ENCODE results near the gene C5orf47. TPM values are rescaled to one million over a fixed set of nuclear protein-coding genes. Genes with fewer than 3 reads are reported as not detected.

C5orf47 gene
- total and polyA plus RNA-seq, 4 donors = 0.08 TPM; not detected in 3

DNA sequence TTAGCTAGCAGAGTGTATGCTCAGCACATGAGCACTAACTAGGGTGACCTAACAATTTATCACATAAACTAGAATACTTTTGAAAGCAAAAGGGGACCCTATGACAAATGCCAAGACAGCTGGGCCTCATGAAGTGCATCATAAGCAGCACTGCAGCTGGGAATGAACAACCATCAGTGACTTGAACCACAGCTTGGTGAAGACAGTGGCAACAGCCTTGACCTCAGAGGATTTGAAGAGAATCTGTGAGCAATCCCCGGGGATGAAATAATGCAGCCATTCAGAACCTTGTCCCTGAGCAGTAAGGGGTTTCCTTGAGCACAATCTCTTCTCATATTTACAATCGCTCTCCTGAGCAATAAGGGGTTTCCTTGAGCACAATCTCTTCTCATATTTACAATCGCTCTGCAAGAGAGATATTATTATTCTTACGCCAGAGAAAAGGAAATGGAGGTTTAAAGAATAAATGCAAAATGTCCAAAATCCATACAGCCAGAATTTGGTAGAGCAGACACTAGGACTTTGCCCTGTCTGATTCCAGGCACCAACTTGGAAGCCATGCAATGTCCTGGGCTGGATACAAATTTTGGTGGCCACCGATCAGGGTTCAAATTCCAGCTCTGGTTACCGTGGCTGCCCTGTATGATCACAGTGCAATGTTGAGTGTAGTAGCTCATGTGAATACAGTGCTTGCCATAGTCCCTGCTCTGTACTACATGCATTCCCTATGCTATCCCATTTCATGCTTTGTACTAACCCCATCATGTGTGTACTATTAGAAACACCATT lies 55.7 kb downstream of the C5orf47 start:
- Histone ChIP-seq H3K36me3 (ENCODE audit: control insufficient read depth in 4 of 4, insufficient read depth in 3 of 4, low read depth in 1 of 4, low read length in 3 of 4) (no peaks in the 10 kb centered on the region), H3K4me3 (ENCODE audit: low read depth in 1 of 3, low read length in 3 of 3) (no peak overlapping the region), H3K27ac (ENCODE audit: low read depth in 1 of 2, low read length in 2 of 2) (no peak overlapping the region), H3K4me1 (ENCODE audit: control insufficient read depth in 4 of 4, insufficient read depth in 4 of 4, low read length in 3 of 4) (peaks cover 0 to 12% (median 10%) of the 10 kb centered on the region in 4 donors), H3K9me3 (ENCODE audit: control insufficient read depth in 4 of 4, low read length in 3 of 4) (no peaks in the 10 kb centered on the region), H3K27me3 (ENCODE audit: control insufficient read depth in 4 of 4, insufficient read depth in 4 of 4, low read length in 3 of 4) (no peaks in the 10 kb centered on the region), H3K9ac (ENCODE audit: low read depth in 1 of 2, low read length in 2 of 2) (no peak overlapping the region)
- WGBS = 63% methylated on average over 6 of the region's 6 CpGs
- TF ChIP-seq NR2F2 (IDR thresholded peaks at IDR 0.05) (no peak), HNF4G (IDR thresholded peaks at IDR 0.05) (peak; percentile 26), FOXA2 (IDR thresholded peaks at IDR 0.05) (no peak), EGR1 (IDR thresholded peaks at IDR 0.05; ENCODE audit: low read depth in 2 of 2) (no peak), FOXA1 (IDR thresholded peaks at IDR 0.05) (no peak), HNF4A (conservative IDR thresholded peaks at IDR 0.05) (peak; percentile 65 to 93), SP1 (IDR thresholded peaks at IDR 0.05) (peak; percentile 46), CTCF (IDR thresholded peaks at IDR 0.05; ENCODE audit: low read depth, low read length, missing input control) (no peak), RXRA (IDR thresholded peaks at IDR 0.05) (peak in 1 of 2 donors; percentile 51), YY1 (IDR thresholded peaks at IDR 0.05) (peak; percentile 57), MAX (IDR thresholded peaks at IDR 0.05) (peak; percentile 25)
- TF ChIP-seq, protein P1, sequence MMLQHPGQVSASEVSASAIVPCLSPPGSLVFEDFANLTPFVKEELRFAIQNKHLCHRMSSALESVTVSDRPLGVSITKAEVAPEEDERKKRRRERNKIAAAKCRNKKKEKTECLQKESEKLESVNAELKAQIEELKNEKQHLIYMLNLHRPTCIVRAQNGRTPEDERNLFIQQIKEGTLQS (IDR thresholded peaks at IDR 0.05) = no peak
- DNase-seq (ENCODE audit: low spot score) = no peak

DNA sequence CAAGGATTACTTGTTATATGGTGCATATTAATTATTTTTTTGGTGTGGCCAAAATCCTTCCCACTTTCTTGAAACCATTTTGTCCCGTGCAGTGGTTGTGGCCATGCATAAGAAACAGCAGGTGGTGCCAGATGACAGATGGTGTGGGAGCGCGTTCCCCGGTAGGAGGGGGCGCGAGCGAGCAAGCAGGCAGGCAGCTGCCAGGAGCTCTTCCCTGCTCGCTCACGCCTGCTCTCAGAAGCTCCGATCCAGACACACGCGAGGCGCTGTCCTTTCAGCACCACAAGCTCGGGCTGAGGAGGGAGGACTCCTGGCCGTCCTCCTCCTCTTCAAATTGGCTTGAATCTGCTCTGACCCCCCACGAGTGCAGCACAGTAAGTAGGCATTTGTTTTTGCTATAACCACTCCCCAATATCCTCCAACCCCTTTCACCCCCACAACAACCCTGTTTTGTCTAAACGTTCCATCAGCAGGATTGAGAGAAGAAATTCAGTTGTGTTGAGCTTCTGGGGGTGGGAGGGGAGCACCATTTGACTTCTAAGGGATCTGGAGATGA lies 56.6 kb downstream of the C5orf47 start, which contains the start of gene NSG2:
TSS of gene NSG2 (plus strand) at position 237 of the 556 bp plus-strand sequence. CDS start 1,050 bp downstream, outside the sequence.
- Histone ChIP-seq H3K9me3 (ENCODE audit: control insufficient read depth in 4 of 4, low read length in 3 of 4) (no peaks in the 10 kb centered on the region), H3K4me3 (ENCODE audit: low read depth in 1 of 3, low read length in 3 of 3) (no peak within 1 kb of the TSS), H3K36me3 (ENCODE audit: control insufficient read depth in 4 of 4, insufficient read depth in 3 of 4, low read depth in 1 of 4, low read length in 3 of 4) (no peaks in the 10 kb centered on the region), H3K27me3 (ENCODE audit: control insufficient read depth in 4 of 4, insufficient read depth in 4 of 4, low read length in 3 of 4) (no peaks in the 10 kb centered on the region), H3K4me1 (ENCODE audit: control insufficient read depth in 4 of 4, insufficient read depth in 4 of 4, low read length in 3 of 4) (peaks cover 0 to 12% (median 10%) of the 10 kb centered on the region in 4 donors), H3K9ac (ENCODE audit: low read depth in 1 of 2, low read length in 2 of 2) (no peak within 1 kb of the TSS), H3K27ac (ENCODE audit: low read depth in 1 of 2, low read length in 2 of 2) (no peak within 1 kb of the TSS)
- peak; percentile 69 for DNase-seq (ENCODE audit: low spot score)
- 4% methylated on average over 17 of the region's 17 CpGs for WGBS
- TF ChIP-seq HNF4G (IDR thresholded peaks at IDR 0.05) (no peak), EGR1 (IDR thresholded peaks at IDR 0.05; ENCODE audit: low read depth in 2 of 2) (no peak), MAX (IDR thresholded peaks at IDR 0.05) (peak; percentile 1), RXRA (IDR thresholded peaks at IDR 0.05) (no peak), HNF4A (conservative IDR thresholded peaks at IDR 0.05) (no peak), YY1 (IDR thresholded peaks at IDR 0.05) (no peak), REST (IDR thresholded peaks at IDR 0.05) (peak; percentile 100), FOXA1 (IDR thresholded peaks at IDR 0.05) (no peak), RAD21 (IDR thresholded peaks at IDR 0.05) (peak; percentile 92 to 95), CTCF (IDR thresholded peaks at IDR 0.05; ENCODE audit: low read depth, low read length, missing input control) (peak; percentile 80), GABPA (IDR thresholded peaks at IDR 0.05 in 1 of 2, conservative IDR thresholded peaks at IDR 0.05 in 1 of 2) (no peak), SP1 (IDR thresholded peaks at IDR 0.05) (no peak), TAF1 (conservative IDR thresholded peaks at IDR 0.05) (no peak), NR2F2 (IDR thresholded peaks at IDR 0.05) (no peak)
- TF ChIP-seq, protein P2, sequence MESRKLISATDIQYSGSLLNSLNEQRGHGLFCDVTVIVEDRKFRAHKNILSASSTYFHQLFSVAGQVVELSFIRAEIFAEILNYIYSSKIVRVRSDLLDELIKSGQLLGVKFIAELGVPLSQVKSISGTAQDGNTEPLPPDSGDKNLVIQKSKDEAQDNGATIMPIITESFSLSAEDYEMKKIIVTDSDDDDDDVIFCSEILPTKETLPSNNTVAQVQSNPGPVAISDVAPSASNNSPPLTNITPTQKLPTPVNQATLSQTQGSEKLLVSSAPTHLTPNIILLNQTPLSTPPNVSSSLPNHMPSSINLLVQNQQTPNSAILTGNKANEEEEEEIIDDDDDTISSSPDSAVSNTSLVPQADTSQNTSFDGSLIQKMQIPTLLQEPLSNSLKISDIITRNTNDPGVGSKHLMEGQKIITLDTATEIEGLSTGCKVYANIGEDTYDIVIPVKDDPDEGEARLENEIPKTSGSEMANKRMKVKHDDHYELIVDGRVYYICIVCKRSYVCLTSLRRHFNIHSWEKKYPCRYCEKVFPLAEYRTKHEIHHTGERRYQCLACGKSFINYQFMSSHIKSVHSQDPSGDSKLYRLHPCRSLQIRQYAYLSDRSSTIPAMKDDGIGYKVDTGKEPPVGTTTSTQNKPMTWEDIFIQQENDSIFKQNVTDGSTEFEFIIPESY (IDR thresholded peaks at IDR 0.05) = no peak
- TF ChIP-seq, protein P1 (IDR thresholded peaks at IDR 0.05) = no peak

Measured in liver (tissue), 9 donors.